HUDEP-2 (cell line): Measurements from ENCODE around the gene GPRC5B.

Experiments used
- DNase-seq, 76 experiments: peaks; one replicate each; lab custom pipeline; 2025; ENCODE audit not compliant: unreplicated experiment in 76 of 76; lab: John Stamatoyannopoulos, UW

GPRC5B gene

DNA sequence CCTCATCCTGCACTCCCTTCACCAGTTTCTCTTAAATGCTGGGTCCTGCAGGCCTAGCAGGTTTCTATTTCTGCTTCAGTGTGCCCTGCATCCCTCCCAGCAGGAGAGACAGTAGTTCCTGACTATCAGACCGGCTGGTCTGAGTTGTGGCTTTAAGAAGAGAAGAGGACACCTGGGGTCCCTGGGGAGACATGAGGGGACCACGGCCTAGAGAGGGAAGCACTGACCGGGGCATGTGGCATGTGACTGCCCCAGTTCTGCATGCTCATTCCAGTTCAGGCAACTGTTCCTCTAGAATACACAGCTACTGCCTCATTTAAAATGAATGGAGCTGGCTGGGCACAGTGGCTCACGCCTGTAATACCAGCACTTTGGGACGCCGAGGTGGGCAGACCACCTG lies 61.3 kb downstream of the GPRC5B start:
- DNase-seq, result no peak

DNA sequence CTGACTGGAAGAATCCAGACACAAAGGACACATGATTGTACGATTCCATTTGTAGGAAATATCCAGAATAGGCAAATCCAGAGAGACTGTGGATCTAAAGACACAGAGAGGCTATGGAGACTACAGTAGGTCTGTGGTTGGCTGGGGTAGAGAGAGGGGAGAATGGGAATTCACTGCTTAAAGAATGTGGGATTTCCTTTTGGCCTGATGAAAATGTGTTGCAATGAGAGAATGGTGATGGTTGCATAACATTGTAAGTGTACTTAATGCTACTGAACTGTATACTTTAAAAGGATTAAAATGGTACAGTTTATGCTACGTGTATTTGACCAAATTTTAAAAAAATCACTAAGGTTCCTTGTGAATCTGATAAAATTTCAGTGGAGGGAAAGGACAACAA lies 62.1 kb downstream of the GPRC5B start:
- no peak for DNase-seq

- no peak for DNase-seq
Measured at GRCh38 chr16:19817875-19818274, 66.8 kb downstream of the GPRC5B start.

GRCh38 chr16:19817122-19817521 lies 67.5 kb downstream of the GPRC5B start:
- no peak for DNase-seq

DNA sequence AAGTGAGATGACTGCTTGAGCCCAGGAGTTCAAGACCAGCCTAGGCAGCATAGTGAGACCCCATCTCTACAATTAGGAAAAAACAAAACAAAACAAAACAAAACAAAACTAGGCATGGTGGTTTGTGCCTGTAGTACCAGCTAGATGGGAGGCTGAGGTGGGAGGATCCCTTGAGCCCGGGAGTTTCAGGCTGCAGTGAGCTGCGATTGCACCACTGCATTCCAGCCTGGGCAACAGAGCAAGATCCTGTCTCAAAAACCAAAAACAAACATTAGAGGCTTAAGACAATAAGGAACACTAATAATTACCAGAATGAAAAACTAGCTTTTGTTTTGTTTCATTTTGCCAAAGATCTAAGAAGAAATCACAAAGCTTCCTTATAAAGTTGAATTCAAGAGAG lies 69.2 kb downstream of the GPRC5B start:
- no peak for DNase-seq

DNA sequence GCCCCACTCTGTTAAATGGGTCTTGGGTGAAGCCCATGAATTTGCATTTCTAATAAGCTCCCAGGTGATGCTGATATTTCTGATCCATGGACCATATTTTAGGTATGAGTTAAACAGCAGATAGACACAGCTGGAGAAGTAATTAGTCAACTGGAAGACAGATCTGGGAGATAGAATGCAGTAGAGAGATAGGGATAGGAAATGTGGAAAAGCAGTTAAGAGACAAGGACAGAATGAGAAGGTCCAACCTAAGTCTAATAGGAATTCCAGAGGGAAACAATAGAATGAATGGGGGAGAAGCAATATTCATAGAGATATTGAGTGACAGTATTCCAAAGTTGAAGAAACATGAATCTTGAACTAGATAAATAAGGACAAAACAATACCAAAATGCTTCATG lies 71.7 kb downstream of the GPRC5B start:
- DNase-seq, result no peak

- peak in 11 of 76 experiments; percentile 1 to 28 (median 14) for DNase-seq
Measured at GRCh38 chr16:19810817-19811731, 73.6 kb downstream of the GPRC5B start.

- DNase-seq, result no peak
Measured at GRCh38 chr16:19809693-19810092, 75.0 kb downstream of the GPRC5B start.

DNA sequence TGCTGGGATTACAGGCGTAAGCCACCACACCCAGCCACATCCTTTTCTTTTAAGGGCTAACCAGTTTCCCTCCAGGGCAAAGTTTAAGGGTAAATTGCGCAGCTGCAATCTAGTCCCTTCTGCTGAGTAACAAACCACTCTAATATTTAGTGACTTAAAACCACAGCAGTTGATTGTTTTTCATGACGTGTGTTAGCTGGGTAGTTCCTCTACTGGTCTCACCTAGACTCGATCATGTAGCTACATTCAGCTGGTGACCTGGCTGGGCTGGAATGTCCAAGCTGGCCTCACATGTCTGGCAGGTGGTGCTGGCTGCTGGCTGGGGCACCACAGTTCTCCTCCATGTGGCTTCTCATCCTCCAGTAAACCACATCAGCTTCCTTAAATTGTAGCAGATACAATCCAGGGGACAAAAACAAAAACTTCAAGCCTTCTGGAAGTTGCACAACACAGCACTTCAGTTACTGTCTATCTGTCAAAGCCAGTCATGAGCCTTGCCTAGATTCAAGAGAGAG lies 75.5 kb downstream of the GPRC5B start:
- no peak for DNase-seq

DNA sequence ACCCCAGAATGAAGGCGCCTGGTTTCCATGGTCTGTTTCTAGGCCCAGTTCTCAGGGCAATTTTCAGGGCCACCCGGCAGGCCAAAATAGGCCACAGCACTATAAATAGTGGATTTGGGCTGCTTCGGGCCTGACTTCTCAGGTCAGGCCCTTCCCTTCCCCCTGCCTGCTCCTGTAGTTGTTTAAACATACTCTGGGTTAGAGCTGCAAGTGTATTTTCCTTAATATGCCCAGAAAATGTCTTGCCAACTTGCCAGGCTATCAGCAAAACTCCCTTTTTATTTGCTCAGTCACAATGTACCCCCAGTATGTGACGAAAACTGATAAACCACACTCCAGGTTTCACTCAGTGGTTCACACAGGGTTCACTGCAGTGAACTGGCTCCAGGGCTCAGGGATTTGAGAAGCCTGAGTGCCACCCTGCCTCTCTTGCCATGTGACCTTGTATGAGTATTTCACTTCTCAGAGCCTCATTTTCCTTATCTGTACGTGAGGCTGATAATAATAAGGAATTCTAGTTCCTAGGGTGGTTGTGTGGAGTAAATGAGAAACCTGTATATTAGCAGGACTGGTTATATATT lies 76.5 kb downstream of the GPRC5B start:
- peak in 2 of 76 experiments; percentile 3 to 8 for DNase-seq
